Stimulated activated CD4-positive, alpha-beta T cell treated with anti-CD3 and anti-CD28 coated beads, Interleukin-15, amount 100 ng/mL, for 48 hours (primary cell): Measurements from ENCODE around the gene FANCC.
A peak's percentile ranks its signal among the peaks of the same experiment; 100 is the strongest.

ENCODE experiments used
- DNase-seq, 2 donors: peaks; one replicate each; pipeline ENCODE4 v3.0.0-alpha.2; 2020; ENCODE audit warnings: low read depth in 2 of 2

The FANCC gene

GRCh38 chr9:95317119-95317892 lies at the start of gene FANCC:
FANCC (minus strand) TSS chr9:95317709; CDS start chr9:95249291, 68,418 bp downstream.
- peak; percentile 69 to 83 for DNase-seq

- DNase-seq: no peak
These were observed 49.3 kb upstream of the FANCC start for GRCh38 chr9:95366731-95367325.

GRCh38 chr9:95365766-95366165 lies 48.3 kb upstream of the FANCC start:
- DNase-seq: no peak

- DNase-seq: no peak
These were observed 45.7 kb upstream of the FANCC start for GRCh38 chr9:95363051-95363841.

- DNase-seq: no peak
These were observed 43.4 kb upstream of the FANCC start for GRCh38 chr9:95360866-95361265.

DNA sequence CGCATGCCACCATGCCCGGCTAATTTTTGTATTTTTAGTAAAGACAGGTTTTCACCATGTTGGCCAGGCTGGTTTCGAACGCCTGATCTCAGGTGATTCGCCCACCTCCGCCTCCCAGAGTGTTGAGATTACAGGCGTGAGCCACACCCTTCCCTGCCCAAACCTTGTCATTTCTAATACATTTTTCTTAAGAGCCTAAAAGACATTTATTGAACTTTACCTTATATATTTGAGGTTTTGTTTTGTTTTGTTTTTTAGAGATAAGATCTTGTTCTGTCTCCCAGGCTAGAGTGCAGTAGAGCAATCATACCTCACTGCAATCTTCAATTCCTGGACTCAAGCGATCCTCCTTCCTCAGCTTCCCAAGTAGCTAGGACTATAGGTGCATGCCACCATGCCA lies 39.8 kb upstream of the FANCC start:
- no peak for DNase-seq

DNA sequence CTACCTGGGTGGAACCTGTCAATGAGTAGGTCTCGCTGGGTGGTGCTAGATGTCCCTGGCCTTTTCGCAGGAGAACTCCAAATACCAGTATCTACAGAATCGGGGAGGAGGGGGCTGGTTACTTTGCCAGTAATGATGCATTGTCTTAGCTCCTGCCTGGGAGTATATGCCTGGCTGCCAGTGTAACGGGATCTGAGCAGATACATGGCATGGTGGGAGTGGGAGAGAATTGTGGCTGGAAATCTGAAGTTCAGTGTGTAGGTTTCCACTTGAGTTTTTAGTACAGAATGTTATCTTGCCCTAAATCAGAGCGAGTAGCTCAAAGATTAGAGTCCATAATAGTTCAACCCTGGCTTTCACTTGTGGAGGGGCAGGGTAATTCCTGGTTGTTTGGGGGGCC lies 38.0 kb upstream of the FANCC start:
- DNase-seq: no peak

GRCh38 chr9:95351051-95351450 lies 33.5 kb upstream of the FANCC start:
- no peak for DNase-seq

GRCh38 chr9:95350266-95350665 lies 32.8 kb upstream of the FANCC start:
- no peak for DNase-seq

GRCh38 chr9:95349091-95350038 lies 31.9 kb upstream of the FANCC start:
- no peak for DNase-seq

- no peak for DNase-seq
These were observed 28.5 kb upstream of the FANCC start for GRCh38 chr9:95346021-95346420.

DNA sequence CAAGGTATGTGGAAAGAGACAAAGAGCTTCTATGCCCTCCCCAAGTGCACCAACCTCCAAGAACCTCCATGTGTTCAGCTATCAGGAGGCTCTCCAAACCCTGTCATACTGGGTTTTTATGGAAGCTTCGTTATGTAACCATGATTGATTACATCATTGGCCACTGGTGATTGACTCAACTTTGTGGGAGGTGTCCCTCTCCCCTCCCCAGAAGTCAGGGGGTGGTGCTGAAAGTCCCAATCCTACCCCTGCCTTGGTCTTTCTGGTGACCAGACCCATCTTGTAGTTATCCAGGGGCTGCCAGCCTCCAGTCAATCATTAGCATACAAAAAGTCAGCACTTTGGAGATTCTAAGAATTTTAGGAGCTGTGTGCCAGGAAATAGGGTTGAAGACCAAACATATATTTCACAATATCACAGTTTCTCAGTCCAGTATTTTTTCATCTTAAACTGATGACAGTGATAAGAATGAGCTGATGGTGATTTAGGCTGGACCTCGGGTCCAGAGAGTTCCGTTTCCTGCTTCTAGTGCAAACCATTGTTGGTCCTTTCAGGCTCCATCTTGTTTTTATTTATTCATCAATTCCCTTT lies 27.3 kb upstream of the FANCC start:
- DNase-seq: no peak

- no peak for DNase-seq
These were observed 26.3 kb upstream of the FANCC start for GRCh38 chr9:95343725-95344287.

DNA sequence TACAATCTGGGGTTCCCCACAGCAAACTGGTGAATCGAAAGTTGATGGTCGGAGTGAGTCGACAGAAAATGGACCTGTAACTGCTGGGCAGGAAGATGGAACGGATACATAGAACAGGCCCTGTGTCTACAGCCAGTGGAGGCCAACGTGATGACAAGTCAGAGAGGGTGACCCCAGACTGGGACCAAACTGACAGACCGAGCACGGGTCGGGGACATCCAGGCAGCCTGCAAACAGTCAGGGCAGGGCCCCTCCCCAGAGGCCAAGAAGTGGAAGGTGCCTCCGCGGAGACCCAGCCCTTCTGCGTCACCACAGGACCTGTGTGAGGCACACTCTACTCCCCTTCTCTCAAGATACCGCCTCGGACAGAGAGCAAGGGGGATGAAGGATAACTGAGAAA lies 25.1 kb upstream of the FANCC start:
- no peak for DNase-seq

GRCh38 chr9:95341293-95341962 lies 23.9 kb upstream of the FANCC start:
- no peak for DNase-seq

- DNase-seq: no peak
These were observed 20.7 kb upstream of the FANCC start for GRCh38 chr9:95338243-95338642.

GRCh38 chr9:95336281-95336680 lies 18.8 kb upstream of the FANCC start:
- DNase-seq: no peak

GRCh38 chr9:95333426-95333825 lies 15.9 kb upstream of the FANCC start:
- DNase-seq: no peak

DNA sequence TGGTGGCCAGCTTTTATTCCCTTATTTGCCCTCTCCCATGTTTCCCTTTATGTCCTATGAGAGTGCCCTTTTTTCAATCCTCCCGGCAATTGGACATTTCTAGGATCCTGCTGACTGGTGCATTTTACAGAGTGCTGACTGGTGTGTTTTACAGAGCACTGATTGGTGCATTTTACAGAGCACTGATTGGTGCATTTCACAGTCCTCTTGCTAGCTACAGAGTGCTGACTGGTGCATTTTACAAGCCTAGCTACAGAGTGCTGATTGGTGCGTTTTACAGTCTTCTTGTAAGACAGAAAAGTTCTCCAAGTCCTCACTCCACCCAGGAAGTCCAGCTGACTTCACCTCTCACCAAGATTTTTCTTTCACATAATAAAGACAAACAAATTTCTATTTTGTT lies 15.4 kb upstream of the FANCC start:
- no peak for DNase-seq

DNA sequence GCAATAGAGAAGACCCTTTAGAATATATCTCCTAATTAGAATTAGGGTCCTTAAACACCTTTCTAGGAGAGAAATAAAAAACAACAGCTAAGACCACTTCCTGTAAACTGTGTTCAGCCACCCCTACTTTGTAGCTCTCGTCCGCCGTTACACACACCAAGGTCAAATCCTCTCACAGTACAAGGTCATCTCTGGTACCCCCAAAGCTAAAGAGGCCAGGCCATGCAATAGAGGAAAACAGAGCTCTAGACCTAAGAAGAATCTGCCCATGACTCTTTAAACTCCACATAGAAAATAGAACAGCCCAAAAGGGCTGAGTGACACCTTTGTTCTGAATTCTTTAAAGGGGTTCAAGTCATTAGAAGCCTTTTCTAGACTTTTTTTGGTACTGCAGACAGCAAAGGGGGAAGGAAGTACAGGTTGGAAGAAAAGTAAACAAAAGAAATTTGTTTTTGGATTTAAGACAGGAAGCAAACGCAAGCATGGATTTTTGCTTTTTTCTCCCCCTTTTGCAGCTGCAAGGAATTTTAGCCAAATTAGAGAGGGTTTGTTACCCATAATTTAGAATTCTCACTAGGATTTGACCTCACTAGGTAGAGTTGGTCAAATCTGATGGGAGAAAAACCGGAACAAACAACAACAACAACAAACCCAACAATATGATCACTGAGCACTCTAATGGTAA lies 13.4 kb upstream of the FANCC start:
- no peak for DNase-seq
